ENCODE results near the gene MFN2. TPM values are rescaled to one million over a fixed set of nuclear protein-coding genes. Genes with fewer than 3 reads are reported as not detected.

The MFN2 gene
- total RNA-seq, 2 donors from 2014 or later: 20.1 to 20.8 TPM

DNA sequence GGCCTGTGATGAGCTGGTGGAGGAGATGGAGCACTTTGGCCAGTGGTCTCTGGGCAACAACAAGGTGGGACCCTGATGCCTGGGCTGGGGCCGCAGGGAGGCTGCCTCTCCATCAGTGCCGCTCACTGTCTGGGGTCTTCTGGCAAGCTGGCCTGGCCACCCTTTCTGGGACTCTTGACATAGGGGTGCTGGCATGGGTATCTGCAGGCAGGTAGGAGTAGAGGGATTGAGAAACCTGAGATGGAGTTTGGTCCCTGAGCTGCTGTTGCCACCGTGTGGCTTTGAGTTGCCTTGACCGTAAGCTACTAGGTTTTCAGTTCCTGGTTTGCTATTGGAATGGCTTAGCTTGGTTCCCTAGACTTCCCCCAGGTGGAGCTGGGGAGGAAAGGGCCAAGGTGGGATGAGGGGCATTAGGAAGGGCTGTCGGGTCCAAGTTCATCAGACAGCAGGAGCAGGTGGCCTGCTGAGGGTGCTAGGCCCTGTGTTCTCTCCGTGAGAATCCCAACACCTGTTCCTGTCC lies 13.2 kb upstream of the MFN2 start:
- Histone ChIP-seq H3K27me3 (no peaks in the 10 kb centered on the region), H3K36me3 (replicated peaks in 1 of 2; ENCODE audit: insufficient read depth in 1 of 2, low read depth in 2 of 2) (peaks cover 0 to 7% of the 10 kb centered on the region in 2 donors), H3K9me3 (no peaks in the 10 kb centered on the region), H3K27ac (peak overlapping the region in 2 of 4 donors; percentile 14 to 64), H3K4me1 (peaks cover 10% of the 10 kb centered on the region), H3K4me3 (no peak overlapping the region)
- TF ChIP-seq, protein P1, sequence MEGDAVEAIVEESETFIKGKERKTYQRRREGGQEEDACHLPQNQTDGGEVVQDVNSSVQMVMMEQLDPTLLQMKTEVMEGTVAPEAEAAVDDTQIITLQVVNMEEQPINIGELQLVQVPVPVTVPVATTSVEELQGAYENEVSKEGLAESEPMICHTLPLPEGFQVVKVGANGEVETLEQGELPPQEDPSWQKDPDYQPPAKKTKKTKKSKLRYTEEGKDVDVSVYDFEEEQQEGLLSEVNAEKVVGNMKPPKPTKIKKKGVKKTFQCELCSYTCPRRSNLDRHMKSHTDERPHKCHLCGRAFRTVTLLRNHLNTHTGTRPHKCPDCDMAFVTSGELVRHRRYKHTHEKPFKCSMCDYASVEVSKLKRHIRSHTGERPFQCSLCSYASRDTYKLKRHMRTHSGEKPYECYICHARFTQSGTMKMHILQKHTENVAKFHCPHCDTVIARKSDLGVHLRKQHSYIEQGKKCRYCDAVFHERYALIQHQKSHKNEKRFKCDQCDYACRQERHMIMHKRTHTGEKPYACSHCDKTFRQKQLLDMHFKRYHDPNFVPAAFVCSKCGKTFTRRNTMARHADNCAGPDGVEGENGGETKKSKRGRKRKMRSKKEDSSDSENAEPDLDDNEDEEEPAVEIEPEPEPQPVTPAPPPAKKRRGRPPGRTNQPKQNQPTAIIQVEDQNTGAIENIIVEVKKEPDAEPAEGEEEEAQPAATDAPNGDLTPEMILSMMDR (IDR thresholded peaks at IDR 0.05): peak; percentile 36 to 95 (median 84)
- no peak for TF ChIP-seq POLR2A (IDR thresholded peaks at IDR 0.05)
- DNase-seq: peak; percentile 63 to 85 (median 77)
- WGBS, 2 donors: 12 to 38% methylated on average over 4 to 6 of the region's 6 CpGs
- peak; percentile 89 for ATAC-seq
- intact Hi-C loops (cut with DNase I): loop anchor here (10.0 kb wide), 1 partner anchor 132 kb away; no protein-coding TSS in a partner anchor

DNA sequence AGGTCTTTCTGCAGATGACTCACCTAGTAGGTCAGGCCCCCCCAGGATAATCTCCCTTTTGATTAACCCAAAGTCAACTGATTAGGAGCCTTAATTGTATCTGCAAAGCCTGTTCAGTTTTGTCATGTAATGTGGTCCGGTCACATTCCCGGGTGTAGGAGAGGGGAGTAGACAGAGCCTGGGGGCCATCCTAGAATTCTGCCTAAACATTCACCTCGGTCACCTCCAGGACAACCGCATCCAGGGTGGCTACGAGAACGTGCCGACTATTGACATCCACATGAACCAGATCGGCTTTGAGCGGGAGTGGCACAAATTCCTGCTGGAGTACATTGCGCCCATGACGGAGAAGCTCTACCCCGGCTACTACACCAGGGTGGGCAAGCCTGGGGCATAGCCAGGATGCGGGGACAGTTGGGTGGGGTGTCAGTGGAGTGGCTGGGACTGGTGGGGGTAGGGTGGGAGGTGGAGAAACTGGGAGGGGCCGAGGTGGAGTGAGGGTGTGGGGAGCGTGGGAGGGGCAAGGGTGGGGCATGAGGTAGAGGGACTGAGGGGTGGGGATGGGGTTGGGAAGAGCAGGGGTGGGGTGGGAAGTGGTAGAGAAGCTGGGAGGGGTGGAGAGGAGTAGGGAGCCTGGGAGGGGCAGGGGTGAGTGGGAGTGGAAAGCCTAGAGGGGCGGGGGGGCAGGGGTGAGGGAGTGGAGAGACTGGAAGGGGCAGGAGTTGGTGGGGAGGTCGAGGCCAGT lies 9.6 kb upstream of the MFN2 start:
- H3K9me3 ChIP-seq: no peaks in the 10 kb centered on the region
- H3K36me3 ChIP-seq (replicated peaks in 1 of 2; ENCODE audit: insufficient read depth in 1 of 2, low read depth in 2 of 2): peaks cover 0 to 16% of the 10 kb centered on the region in 2 donors
- DNase-seq (no peak), ATAC-seq (no peak)
- H3K4me1 ChIP-seq: peaks cover 10% of the 10 kb centered on the region
- H3K4me3 ChIP-seq: no peak overlapping the region
- H3K27me3 ChIP-seq: no peaks in the 10 kb centered on the region
- H3K27ac ChIP-seq: no peak overlapping the region
- 89% methylated on average over 14 to 15 of the region's 17 CpGs for WGBS, 2 donors
- intact Hi-C loops (cut with DNase I): no loop called here
- TF ChIP-seq POLR2A (IDR thresholded peaks at IDR 0.05): no peak
- TF ChIP-seq, protein P1 (IDR thresholded peaks at IDR 0.05): no peak

DNA sequence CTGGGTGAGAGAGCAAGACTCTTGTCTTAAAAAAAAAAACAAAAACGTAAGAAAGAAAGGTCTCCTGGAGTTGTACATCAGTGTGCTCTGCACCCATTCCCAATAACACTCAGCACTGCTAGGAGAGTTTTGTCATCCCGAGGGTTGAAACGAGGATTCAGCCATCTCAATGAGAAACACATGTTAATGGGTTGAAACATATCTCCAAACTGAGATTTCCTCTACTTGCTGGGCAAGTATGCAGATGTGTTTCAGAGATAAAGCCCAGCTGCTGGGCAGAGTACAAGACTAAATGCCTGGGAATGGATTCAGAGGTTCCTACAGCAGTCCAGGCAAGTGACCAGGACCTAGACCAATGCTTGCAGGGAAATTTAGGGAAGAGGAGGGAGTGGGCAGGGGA lies 2.6 kb upstream of the MFN2 start:
- DNase-seq: no peak
- Histone ChIP-seq H3K9me3 (no peaks in the 10 kb centered on the region), H3K4me1 (peaks cover 20% of the 10 kb centered on the region), H3K36me3 (replicated peaks in 1 of 2; ENCODE audit: insufficient read depth in 1 of 2, low read depth in 2 of 2) (peaks cover 0 to 11% of the 10 kb centered on the region in 2 donors), H3K27ac (no peak overlapping the region), H3K27me3 (no peaks in the 10 kb centered on the region), H3K4me3 (no peak overlapping the region)
- intact Hi-C loops (cut with DNase I): no loop called here
- WGBS, 2 donors: 69 to 75% methylated on average over 3 of the region's 3 CpGs
- TF ChIP-seq, protein P1 (IDR thresholded peaks at IDR 0.05): no peak
- TF ChIP-seq POLR2A (IDR thresholded peaks at IDR 0.05): no peak
- no peak for ATAC-seq

DNA sequence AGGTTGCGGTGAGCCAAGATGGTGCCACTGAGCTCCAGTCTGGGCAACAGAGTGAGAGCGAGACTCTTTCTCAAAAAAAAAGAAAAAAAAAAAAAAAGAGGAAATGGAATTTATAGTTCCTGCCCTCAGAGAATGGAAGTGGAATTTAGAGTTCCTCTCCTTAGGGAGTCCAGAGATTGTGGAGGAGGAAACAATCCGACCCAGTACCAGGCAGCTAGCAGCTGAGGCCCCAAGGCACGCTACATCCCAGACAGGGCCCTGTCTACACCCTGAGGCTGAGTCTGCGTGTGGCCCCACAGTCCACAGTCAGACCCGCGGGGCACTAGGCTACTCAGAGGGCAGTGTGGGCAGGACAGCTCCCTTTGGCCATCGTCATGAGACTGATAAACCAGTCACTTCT lies 1.9 kb upstream of the MFN2 start:
- DNase-seq (no peak), ATAC-seq (no peak)
- Histone ChIP-seq H3K27ac (no peak overlapping the region), H3K36me3 (replicated peaks in 1 of 2; ENCODE audit: insufficient read depth in 1 of 2, low read depth in 2 of 2) (peaks cover 0 to 12% of the 10 kb centered on the region in 2 donors), H3K27me3 (no peaks in the 10 kb centered on the region), H3K4me1 (peaks cover 20% of the 10 kb centered on the region), H3K9me3 (no peaks in the 10 kb centered on the region), H3K4me3 (no peak overlapping the region)
- intact Hi-C loops (cut with DNase I): no loop called here
- TF ChIP-seq, protein P1 (IDR thresholded peaks at IDR 0.05): no peak
- TF ChIP-seq POLR2A (IDR thresholded peaks at IDR 0.05): no peak
- 84 to 87% methylated on average over 4 to 8 of the region's 8 CpGs for WGBS, 2 donors
